NCI-H2171 treated with DMSO at 0.1 percent for 48 hours (cell line): ENCODE results near the gene OTUD6A.

Source experiments
- DNase-seq: peaks from one replicate; lab custom pipeline; 2025; lab: John Stamatoyannopoulos, UW

The OTUD6A gene, protein sequence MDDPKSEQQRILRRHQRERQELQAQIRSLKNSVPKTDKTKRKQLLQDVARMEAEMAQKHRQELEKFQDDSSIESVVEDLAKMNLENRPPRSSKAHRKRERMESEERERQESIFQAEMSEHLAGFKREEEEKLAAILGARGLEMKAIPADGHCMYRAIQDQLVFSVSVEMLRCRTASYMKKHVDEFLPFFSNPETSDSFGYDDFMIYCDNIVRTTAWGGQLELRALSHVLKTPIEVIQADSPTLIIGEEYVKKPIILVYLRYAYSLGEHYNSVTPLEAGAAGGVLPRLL

DNA sequence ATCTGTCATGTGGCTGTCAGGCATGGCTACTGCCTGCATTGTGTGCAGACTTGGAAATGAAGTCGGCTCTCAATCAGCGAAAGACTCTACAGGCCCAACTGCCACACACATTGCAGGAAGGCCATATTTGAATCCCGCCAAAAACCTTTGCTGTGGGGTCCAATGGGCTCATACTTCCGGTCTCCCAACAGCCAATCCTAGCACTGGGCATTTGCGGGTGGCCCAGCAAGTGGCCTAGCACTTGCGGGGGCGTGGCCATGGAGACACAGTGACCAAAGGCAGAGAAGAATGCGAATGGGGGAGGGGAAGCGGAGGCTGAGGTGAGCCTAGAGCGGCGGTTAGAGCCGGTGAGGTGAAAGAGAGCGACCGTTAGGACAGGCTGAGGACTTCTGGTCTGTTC, at the start of gene OTUD6A:
OTUD6A (plus strand) TSS at position 382 of the 400 bp plus-strand sequence. CDS start 68 bp downstream, outside the sequence.
- no peak for DNase-seq

DNA sequence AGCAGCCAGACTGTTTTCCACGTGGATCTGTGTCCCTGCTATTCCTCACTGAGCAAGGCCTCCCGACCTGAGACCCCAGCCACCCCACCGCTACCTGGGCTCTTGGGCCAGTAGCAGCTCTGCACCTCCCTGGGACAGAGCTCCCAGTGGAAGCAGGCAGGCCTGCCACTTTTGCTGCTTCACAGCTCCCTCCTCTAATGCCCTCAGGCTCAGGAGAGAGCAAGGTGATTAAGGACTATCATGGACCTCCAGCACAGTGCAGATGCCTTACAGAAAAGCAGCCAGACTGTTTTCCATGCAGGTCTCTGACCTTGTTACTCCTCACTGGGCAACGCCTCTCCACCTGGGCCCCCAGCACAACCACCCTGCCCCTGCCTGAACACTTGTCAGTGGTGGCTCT, 49.5 kb upstream of the OTUD6A start:
- no peak for DNase-seq

DNA sequence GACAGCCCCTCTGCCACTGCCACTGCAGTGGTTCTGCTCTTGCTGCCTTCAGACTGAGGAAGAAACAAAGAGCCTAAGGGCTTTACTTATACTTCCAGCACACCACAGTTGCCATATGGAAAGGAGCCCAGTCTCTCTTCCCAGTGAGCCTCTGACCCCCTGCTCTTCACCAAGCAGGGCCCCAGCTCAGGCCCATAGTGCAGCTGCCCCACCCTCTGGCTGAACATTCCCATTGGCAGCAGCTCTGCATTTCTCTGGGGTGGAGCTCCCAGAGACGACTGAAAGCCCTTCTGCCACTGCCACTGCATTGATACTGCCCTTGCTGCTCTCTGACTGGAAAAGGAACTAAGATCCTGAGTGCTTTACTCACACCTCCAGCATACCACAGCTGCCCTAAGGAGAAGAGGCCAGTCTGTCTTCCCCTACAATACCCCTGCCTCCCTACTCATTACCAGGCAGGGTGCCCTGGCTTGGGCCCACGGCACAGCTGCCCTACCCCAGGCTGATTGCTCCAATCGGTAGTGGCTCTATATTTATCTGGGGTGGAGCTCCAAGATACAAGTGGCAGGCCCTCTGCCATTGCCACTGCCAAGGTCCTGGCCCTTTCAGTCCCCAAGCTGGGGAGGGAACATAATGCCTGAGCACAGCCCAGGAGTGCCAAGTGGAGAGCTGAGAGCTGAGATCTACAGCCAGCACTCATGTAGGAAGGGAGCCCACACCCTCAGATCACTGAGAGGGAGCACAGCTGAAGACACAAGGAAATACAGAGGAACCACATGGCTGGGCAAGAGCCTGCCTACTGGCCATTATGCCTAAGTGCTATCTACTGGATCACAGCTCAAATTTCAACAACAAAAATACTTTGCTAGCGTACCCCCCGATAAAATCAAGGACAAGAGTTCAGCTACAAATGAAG, 48.5 kb upstream of the OTUD6A start:
- no peak for DNase-seq

DNA sequence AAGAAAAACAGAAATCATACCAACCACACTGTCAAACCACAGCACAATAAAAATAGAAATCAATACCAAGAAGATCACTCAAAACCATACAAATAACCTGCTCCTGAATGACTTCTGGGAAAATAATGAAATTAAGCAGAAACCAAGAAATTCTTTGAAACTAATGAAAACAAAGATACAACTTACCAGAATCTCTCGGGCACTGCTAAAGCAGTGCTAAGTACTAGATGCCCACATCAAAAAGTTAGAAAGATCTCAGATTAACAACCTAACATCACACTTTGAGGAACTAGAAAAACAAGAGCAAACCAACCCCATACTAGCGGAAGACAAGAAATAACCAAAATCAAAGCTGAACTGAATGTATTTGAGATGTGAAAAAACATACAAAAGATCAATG, 45.7 kb upstream of the OTUD6A start:
- DNase-seq: no peak

DNA sequence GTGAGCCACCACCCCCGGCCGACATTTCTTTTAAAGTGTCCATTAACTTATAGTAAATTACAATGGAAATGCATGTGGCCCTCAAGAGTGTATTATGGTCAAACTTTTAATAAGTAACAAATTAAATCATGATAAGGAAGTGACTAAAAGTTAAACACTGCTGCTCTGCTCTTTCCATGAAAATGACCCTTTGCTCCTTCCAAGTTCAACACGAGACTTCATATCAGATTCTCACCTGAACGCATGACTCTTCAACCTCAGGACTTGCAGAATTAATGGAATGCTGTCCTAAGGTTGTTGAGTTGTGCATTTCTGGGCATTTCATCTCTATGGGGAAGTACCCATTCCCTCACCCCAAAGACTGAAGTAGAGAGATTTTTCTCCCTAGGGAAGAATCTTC, 39.6 kb upstream of the OTUD6A start:
- no peak for DNase-seq

DNA sequence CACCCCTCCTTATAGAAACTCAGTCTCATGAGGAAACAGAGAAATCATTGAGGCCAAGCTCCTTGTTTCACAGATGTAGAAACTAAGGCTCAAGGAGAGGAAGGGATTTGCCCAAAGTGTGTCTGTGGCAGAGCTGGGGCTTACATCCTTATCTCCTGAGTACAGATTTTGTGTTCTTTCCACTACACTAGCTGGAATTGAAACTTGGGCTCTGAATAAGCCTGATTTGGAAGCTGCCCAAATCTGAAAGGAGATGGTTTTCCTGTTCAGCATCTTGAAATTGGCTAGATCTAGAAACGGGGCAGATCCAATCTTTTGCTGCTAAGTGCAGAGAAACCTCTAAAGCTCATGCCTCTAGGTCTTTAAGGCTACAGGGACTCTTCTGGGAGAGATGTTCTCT, 36.8 kb upstream of the OTUD6A start:
- no peak for DNase-seq

DNA sequence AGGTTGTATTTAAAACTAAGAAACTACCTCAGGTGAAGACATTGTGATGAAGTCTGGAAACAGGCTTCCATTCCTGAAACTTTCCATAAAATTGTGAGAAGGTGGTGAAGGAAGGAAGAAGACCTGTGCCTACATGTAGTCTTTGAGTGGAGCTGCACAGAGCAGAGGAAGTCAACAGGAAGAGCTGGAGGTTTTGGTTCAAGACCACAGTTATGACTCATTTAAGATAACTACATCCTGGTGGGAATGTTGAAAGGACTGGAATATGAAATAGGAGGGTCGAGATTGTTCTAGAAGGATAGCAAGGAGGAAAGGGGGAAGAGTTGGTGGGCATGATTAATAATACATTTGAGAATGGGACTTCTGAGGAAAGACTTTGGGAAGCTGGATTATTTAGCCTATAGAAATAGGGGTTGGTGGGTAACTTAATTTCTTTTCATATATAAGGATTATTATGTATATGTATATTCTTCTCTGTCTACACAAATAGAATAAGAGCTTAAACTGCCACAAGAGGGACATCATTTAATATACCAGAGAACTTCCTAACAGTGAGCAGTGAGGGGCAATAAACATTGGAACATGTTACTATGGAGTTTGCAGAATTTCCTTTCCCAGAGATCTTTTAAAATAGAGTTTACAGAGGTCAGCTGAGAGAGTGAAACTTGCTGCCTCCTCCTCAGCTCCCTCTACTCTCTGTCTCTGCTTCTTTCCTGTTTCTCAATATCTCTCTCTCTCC, 36.0 kb upstream of the OTUD6A start:
- DNase-seq: no peak

DNA sequence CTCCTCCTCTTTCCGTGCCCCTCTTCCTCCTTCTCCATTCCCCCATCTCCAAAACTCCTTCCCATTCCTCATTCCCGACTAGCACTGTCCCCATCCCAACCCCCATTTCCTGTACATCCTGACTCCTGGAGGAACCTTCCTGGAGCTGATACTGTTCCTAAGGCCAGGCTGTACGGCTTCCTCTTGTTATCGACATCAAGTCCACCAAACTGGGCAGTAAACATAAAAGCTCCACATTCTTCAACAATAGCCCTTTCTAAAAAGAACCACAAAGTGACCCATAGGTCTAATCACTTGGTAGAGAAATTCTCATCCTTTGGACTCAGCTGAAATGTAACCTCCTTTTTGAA, 35.4 kb upstream of the OTUD6A start:
- DNase-seq: no peak

DNA sequence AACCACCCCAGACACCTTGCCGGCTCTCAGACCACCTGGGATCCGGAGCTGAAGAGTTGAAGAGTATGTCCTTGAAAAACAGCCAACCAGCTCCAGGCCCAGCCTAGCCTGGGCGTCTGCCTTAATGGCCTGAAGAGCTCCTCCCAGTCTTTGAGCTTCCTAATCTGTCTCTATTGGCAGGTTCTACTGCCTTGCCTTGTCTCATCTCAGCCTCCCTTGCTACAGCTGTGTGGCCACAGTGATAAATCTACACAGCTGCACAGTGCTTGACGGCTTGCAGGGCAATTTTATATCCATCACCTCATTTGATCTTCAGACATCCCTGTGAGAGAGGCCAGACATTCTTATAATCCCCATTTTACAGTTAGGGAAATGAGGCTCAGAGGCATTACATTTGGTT, 32.4 kb upstream of the OTUD6A start:
- no peak for DNase-seq

DNA sequence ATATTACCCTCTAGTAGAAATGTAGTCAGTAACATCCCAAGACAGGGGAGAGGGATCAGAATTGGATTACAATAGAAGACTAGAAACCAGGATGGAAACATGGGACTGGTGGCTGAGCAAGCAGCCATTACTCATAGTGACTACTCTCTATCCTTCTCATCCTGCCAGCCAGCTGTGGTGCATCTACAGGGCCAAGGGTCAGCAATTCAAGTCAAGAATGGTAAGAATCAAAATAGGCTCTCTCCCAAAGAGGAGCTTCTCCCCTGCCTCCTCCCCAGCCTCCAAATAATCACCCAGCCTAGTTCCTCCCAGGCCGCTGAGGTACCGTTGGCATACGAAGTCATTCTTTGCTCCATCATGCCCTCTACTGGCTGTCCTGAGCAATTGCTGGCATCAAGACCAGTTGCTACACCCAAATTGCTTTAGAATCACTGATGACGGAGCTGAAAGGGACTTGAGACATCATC, 31.9 kb upstream of the OTUD6A start:
- peak; percentile 52 for DNase-seq

DNA sequence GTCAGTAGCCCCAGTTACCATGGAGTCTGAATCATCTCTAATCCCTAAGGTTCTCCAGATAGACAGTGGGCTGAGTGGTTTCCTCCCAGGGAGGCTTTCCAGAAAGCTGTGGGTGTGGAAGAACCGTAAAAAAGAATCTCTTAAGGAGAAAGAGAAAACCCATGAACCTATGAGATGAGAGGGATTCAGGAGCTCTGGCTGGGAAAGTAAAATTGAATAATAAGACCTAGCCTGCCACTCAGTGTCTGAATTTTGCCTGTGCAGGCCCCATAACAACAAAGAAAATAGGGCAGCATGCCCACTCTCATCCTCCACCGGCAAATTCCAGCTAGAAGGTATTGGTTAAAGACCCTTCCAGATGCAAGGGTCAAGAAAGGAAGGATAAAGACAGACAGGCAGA, 29.5 kb upstream of the OTUD6A start:
- DNase-seq: peak; percentile 27

DNA sequence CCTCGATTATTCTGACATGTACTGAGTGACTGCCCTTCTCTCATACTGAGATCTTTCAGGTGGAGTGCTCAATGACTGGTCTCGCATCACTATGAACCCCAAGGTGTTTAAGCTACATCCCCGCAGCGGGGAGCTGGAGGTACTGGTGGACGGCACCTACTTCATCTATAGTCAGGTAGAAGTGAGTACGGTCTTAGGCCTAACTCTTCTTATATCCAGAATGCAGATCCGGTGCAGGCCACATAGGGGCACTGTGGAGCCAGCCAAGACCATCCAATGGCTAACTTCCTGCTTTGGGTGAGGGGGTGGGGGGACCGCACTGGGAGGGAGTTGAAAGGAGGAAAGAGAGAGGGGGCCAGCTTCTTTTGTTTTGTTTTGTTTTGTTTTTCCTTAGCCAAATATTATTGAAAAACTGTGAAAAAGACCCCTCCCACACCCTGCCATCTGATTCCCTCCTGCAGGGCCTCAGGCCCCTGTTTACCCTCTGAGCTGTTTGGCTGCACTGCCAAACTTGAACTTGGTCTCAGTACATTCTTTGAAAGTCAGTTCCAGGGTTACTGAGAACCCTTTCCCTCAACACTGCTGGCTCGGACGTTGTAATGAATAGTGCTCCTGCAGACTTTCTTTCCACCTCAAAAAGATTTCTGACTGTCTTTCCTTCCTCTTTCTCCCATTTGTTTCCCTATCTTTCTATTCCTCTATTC, 28.8 kb upstream of the OTUD6A start:
- no peak for DNase-seq

DNA sequence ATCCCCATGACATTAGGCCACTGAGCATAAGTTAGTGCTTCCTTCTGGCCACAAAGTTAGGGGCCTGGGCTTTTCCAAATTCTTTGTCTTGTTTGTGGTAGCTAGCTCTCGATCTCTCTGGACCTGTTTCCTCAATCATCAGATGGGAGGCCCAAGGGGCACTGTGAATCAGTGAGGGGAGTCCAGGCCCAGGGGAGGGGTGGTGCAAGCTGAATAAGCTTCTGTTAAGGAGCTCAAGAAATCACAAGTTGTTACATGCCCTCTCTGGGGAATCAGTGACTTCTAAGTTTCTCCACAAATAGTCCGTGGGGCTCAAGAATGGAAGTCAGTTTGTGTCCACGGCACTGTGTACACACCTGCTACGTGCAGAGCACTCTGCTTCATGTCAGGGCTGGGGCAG, 27.6 kb upstream of the OTUD6A start:
- DNase-seq: no peak

DNA sequence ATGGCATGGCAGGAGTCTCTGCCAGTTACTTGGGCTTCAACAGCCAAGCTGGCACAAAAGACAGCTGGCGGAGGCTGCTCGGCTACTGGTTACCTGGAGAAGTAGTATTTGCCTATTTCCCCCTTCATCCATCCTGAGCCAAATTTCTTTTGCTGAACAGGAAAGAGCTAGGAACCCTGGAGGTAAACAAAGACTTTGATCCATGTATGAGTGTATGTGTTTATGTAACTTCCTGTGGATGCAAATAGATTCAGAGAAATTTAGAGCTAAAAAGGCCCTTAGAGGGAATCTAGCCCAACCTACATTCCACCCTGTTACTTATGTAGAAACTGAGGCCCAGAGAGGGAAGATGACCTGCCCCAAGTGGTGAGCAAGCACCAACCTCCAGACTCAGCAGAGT, 23.7 kb upstream of the OTUD6A start:
- DNase-seq: no peak

DNA sequence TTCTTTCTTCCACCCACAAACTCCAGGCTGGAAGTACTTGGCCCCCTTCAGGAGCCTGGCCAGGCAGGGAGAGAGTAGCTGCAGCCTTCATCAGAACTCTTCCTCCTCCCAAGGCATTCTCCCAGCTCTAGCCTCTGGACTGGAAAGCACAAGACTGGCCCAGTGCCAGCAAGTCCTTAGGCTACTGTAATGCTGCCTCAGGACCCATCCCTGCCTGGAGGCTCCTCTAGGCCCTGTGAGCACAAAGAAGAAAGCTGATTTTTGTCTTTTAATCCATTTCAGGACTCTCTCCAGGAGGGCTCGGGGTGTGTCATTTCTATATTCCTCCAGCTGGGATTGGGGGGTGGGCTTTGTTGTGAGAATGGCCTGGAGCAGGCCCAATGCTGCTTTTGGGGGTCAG, 23.3 kb upstream of the OTUD6A start:
- DNase-seq: no peak

DNA sequence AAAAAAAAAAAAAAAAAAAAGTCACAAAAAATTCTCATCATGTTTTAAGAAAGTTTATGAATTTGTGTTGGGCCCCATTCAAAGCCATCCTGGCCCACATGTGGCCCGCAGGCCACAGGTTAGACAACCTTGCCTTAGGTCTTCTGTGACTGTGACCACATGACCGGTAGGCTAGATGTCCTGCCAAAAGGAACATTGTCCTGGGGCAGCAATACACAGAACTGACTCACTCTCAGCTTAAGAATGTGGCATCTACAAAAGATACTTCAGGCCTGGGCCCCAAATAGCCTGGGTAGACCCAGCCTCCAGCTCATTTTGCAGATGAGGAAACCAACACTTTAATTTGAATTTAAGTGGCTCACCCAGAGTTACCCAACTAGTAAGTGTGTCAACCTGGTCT, 22.5 kb upstream of the OTUD6A start:
- DNase-seq: no peak

DNA sequence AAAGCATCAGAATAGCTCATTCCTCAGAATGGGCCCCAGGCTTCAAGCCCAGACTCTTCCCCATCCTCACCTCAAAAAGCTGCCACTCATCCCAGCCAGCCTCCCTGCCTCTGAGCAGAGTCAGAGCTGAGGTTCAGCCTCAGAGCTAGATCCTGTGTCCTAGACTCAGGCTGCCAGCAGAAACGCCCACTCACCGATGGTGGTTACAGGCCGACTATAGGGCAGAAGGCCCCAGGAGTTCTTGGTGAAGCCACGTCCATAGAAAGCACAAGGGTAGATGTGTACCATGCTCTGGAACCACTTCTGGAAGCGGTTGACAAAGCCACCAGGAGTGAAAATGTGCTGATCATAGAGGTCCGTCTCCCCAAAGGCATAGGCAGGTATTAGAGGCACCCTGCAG, 20.3 kb upstream of the OTUD6A start:
- no peak for DNase-seq

DNA sequence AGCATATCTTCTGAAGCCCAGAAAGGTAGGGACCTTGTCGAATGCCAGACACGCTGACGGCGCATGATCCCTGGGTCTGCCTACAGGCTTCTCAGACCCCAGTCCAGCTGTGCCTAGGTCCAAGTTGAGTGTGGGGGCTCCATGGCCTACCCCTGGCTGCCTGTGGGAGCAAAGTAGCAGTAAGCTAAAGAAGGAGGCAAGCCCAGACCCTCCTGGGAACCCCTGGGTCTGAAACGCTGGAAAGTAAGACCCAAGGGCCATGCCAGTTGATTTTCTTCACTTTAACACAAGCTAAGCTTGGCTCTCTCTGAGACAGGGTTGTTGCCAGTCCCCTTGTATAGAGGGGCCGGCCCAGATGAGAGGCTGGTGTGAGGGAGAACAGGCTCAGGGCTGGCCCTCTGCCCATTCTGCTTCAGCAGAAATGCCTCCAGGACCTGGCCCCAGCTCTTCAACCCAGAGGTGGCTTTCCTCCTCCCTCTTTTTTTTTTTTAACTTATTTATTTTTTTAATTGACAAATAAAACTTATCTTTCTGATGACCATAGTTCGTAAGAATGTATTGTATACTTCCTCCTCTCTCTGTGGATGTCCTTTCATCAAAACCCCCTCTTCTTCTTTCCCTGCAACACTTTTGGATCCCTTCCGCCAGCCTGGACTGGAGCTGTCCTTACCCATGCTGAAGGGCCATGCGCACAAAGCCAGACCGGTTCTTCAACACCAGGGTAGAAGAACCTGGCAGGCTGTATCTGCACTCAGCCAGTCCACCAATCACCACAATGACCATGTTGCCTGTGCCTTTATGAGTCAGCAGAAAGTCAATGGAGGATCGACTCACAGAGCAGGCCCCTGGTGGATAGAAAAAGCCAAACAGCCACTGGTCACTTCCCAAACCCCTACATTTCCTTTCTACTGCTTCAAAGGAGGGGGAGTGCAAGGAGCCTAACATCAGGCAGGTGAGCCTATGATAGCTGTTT, 19.6 kb upstream of the OTUD6A start:
- DNase-seq: no peak

DNA sequence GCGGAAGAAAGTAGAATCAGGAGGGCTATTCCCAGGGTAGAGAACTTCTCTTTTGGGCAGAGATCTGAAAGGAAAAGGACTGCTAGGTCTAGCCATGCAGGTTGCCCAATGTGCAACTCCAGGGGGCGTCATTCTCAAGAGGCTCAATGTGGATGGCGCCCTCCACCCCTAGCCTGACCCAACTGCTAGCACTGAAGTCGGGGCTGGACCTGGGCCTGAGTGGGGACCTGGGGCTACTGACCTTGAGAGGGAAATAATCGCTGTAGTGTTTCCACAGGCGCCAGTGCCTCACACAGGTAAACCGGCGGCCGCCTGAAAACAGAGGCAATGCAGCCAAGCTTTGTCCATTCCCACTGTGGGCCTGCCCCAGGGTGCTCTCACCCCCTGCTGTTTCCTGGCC, 18.6 kb upstream of the OTUD6A start:
- DNase-seq: no peak

DNA sequence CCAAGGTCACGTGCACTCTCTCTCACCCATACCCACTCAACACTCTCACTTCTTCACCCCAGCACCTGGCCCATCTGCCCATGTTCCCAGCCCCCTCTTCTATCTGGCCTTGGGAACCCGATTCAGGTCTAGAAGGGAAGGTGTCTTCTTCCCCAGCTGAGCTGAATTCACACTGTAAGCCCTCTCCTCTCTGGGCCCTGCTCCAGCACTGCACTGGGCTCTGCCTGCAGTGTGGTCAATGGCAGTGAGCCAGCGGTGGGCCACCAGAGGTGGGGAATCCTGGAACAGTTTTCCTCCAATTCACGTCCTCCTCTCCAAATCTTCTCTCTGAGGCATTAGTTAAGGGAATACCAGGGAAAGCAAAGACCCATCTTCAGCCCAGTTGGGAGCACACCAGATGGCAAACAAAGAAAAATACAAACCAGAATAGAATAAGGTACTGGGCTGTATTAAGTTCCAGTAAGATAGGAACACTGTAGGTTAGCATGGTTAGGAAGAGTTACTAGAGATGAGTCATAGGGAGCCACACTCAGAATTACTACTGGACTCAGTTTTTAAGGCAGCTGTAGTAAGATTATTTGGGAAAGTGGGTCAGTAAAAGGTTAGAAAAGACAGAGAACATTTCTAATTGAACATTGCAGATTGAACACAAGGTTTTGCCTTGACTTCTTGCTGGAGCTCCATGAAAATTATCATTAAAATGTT, 17.6 kb upstream of the OTUD6A start:
- no peak for DNase-seq
